Suppressor macrophage (primary cell): ENCODE measurements around the gene NCF1.
"Not testable (repeated sequence)": the region's sequence is repeated elsewhere in the genome, so short reads cannot be mapped to it uniquely, and the experiment has no call there.

Experiments used
- DNase-seq, 4 experiments: peaks; one replicate each; pipeline ENCODE4 v3.0.0-alpha.2; 2020 to 2022
- total RNA-seq, 17 experiments: gene quantifications; one replicate each; lab custom pipeline; 2026; ENCODE audit warnings: mixed read lengths in 6 of 17, inconsistent platforms in 3 of 17; lab: John Stamatoyannopoulos, UW

The NCF1 gene
- total RNA-seq, result 3.7 to 340 (median 23.9) reads per million in 17 experiments

DNA sequence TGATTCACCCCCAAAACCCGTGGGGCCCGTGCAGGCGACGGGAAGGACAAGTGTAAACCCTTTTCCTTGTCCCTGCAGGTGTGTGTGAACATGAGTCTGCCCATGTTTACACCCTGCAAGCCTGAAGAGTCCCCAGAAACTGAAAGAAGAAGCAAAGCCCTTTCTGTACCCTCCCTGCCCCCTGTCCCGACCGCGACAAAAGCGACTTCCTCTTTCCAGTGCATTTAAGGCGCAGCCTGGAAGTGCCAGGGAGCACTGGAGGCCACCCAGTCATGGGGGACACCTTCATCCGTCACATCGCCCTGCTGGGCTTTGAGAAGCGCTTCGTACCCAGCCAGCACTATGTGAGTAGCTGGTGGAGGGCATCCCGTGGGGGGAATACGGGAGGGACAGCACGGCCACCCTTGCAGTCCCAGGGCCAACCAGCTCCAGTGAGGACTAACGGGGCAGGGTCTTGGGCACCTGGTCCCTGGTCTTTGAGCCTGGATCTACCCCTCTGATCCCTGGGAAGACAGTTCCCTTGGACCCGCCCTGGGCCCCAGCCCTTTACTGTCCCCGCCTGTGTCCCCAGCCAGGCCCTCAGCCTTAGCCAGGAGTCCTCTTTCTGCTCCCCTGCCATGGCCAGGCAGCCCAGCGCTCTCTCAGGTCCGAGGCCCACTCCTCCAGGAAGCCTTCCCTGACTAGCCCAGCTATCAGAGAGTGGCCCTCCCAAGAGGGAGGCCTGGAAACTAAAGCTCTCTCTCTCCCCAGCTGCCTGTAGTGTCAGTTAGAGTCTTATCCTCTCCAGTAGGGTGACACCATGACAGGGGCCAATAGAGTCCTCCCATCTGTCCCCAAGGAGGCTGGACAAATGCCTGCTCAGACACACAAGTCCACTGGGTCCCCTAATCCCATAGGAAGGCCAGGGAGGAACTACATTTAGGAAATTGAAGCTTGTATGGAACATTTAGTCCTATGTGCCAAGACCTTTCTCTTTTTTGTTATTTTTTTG lies at the start of gene NCF1:
TSS of gene NCF1 (plus strand) at position 252 of the 991 bp plus-strand sequence. CDS start at position 273, 21 bp downstream.
- not testable (repeated sequence) for DNase-seq

GRCh38 chr7:74725840-74726239 lies 48.0 kb upstream of the NCF1 start:
- DNase-seq, result no peak

DNA sequence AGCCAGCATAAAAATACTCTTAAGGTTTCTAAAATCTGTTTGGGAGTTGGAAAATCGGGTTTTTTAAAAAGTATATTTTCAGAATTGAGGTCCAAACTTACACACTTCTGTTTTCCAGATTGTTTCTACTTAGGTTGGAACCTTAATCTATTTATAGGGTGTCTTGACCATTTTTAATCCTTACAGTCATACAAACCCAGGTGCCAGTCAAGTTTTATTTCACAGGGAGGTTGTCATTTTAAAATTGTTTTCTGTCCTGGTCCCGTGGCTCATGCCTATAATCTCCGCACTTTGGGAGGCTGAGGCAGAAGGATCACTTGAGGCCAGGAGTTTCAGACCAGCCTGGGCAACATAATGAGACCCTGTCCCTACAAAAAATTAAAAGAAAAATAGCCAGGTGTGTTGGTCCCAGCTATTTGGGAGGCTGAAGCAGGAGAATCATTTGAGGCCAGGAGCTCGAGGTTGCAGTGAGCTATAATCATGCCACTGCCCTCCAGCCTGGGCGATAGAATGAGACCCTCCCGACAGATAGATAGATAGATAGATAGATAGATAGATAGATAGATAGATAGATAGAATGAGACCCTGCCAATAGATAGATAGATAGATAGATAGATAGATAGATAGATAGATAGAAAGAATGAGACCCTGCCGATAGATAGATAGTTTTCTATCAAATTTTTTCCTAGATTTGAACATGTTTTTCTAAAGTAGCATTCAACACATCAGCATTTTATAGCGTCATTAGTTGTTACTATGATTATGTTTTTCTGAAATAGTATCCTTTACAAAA lies 47.3 kb upstream of the NCF1 start:
- no peak for DNase-seq

DNA sequence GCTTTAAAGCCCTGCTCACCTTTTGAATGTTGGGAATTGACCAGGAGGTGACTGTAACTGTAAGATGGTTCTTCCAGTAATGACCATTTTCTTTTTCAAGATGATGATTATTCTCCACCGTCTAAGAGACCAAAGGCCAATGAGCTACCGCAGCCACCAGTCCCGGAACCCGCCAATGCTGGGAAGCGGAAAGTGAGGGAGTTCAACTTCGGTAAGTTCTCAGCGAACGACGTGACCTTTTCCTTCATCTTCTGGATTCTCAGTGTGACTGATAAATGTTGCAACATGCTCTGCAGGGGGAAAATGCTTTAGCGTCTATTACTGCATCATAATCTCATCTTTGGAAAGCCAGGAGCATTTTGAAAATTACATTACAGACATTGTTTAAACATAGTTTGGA lies 45.1 kb upstream of the NCF1 start:
- DNase-seq, result not testable (repeated sequence)

DNA sequence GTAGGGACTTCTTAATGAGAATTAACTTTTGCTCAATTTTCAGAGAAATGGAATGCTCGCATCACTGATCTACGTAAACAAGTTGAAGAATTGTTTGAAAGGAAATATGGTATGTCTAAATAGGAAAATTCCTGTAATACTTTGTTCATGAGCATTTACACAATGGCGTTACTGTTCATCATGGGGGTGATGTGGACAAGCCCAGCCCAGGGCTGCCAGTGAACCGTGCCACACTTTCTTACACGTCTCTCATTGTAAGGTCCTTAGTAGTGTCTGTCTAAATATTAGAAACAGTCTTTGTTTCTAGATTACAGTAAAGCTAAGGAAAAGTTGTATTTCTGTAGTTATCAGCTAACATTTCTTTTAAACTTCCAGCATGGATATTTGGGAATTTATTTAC lies 43.6 kb upstream of the NCF1 start:
- DNase-seq, result not testable (repeated sequence)

GRCh38 chr7:74739974-74740703 lies 33.7 kb upstream of the NCF1 start:
- not testable (repeated sequence) for DNase-seq

- not testable (repeated sequence) for DNase-seq
Observed at GRCh38 chr7:74743936-74744557, 29.8 kb upstream of the NCF1 start.

DNA sequence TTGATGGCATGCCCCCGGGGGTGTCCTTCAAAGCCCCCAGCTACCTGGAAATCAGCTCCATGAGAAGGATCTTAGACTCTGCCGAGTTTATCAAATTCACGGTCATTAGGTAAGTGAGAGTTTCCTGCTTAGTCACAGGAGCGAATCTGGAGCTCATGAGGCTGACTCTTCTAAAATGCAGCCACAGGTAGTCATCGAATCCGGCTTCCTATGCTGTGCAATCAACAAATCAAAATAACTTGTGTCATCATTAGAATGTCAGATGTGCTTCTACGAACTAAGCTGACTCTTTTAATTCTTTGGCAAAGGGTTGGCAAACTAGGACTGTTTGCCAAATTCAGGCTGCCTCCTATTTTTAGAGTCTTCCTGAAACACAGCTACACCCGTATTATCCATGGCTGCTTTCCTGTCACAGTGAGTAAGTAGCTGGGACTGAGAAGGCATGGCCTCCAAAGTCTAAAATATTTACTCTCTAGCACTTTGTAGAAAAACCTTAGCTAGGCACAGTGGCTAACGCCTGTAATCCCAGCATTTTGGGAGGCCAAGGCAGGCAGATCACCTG lies 19.8 kb upstream of the NCF1 start:
- DNase-seq, result not testable (repeated sequence)

- not testable (repeated sequence) for DNase-seq
Observed at GRCh38 chr7:74756673-74757072, 17.1 kb upstream of the NCF1 start.

DNA sequence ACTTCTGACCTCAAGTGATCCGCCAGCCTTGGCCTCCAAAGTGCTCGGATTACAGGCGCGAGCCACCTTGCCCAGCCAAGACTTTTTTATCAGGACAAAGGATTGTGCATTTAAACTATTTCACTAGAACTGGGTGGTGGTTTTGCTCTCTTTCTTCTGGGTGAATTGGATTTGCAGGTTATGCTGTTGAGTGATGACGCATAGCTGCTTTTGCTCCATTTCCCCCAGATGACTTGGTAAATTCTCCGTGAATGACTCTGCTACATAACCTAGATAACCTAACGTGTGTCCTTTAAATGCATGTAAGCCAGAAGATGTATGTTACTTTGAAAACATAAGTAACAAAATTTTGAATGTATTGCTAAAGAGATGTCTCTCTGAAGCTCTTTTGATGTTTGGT lies 15.5 kb upstream of the NCF1 start:
- DNase-seq, result not testable (repeated sequence)

DNA sequence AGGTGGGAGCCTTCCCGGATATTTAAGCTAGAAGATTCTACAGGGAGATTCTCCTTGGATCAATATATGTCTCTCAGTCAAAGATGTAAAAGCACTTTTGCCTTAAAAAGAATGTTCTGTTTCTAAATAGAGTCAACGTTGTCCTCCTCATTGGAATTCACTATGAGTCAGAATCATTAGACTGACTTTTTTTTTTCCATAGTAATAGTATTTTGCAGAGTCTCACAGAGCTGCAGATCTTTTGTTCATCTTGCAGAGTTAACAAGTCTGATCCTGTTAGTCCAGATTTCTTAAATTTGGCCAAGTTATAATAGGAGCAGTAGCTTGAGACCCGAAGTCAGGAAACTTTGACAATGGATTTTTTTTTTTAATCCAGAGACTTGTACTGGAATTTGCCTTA lies 14.8 kb upstream of the NCF1 start:
- not testable (repeated sequence) for DNase-seq

DNA sequence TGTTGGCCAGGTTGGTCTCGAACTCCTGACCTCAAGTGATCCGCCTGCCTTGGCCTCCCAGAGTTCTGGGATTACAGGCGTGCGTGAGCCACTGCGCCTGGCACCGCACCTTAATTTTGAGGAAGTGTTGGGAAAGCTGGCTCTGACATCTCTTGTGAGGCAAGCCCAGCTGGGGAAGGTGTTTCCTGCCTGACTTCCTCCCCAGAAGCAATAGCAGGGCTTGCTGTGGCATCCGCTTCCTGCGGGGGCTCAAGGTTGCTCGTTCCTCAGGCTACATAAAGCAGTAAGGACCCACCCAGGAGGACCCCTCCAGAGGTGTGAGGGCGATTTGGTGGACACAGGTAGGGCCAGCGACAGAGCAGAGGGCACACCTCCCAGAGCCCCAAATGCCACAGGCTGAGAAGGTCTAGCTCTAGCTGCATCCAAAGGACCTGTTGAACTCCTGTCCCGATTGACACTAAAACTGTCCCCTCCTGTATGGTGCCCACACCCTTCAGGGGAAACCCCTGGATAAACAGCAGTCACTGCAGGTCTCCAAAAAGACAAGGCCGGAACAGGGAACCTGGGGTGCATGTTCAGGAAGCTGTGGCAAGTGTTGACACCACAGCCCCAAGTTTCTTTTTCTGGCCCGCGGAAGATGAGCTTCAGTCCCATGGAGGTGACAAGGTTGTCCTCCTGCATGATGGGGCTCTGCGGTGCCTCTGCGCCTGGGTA lies 8.4 kb upstream of the NCF1 start:
- DNase-seq, result not testable (repeated sequence)

DNA sequence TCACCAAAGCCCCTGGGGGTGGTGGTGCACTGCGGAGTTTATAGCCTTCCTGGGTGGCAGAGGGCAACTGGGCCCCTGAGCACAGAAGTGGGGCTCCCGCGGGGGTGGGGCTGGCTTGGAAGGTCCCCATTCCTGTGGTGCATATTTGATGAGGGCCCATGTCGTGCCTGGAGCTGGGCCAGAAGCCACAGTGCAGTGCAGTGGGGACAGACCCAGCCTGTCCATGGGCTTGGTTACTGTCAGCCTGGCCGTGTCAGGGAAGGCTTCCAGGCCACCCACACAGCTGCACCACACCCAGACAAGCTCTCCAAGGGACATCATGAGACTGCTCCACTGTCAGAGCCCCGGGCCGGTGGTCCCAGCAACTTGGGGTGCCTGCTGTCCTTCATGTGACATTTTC lies 7.3 kb upstream of the NCF1 start:
- DNase-seq, result not testable (repeated sequence)

DNA sequence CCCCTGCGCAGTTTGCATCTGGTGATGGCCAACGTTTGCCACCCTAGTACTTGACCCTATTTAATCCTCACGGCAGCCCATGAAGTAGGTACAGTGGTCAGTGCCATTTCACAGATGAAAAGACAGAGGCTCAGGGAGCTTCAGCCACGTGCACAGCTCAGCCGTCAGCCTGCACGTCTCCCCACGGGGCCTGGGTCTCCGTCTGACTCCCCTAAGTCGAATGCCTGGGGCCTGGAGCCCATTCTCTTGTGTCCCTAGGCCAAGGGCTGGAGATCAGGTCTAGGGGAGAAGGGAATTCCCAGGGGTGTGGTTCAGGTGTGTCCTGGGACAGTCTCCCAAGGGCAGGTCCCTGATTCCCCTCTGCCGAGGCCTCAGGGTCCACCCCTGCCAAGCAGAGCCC lies 6.8 kb upstream of the NCF1 start:
- not testable (repeated sequence) for DNase-seq

DNA sequence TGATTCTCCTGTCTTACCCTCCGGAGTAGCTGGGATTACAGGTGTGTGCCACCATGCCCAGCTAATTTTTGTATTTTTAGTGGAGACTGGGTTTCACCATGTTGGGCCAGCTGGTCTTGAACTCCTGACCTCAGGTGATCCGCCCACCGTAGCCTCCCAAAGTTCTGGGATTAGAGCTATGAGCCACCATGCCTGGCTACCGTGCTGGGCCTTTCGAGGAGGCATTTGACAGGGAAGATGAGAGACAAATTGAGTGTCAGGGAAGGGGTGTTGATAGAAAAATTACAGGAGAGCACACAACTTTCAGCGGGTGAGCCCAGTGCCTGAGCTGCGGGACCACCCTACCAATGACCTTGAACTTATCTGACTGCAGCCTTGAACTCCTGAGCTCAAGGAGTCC lies 3.7 kb upstream of the NCF1 start:
- DNase-seq, result not testable (repeated sequence)

DNA sequence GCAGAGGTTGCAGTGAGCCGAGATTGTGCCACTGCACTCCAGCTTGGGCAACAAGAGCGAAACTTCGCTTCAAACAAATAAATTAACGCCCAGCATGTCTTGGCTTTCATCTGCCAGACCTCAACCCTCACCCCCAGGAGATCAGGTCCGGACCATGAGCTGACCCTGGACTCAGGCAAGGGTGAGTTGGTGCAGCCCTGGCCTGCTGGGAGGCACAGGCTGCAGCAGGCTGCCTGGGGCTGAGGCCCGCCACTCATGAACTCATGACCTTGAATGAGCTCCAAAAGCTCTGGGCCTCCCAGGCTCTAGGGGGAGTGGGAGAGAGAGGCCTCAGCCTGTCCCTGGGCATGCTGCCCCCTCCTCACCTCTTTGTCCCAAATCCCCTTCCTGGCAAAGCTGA lies 1.7 kb upstream of the NCF1 start:
- peak in 3 of 4 experiments; percentile 0 to 4 (median 1) for DNase-seq

DNA sequence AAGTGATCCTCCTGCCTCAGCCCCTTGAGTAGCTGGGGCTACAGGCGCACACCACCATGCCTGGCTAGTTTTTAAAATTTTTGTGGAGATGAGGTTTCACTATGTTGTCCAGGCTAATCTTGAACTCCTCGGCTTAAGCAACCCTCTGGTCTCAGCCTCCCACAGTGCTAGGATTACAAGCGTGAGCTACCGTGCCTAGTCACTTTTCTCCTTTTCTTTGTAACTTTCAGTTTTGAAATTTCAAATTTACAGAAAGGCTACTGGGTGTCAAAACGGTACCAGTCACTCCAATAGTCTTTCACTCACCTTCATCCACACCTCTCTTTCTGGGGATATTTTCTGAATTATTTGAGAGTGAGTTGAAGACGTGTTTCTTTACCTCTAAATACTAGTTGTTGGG lies 1.3 kb downstream of the NCF1 start:
- not testable (repeated sequence) for DNase-seq

GRCh38 chr7:74779053-74779452 lies 5.2 kb downstream of the NCF1 start:
- not testable (repeated sequence) for DNase-seq

DNA sequence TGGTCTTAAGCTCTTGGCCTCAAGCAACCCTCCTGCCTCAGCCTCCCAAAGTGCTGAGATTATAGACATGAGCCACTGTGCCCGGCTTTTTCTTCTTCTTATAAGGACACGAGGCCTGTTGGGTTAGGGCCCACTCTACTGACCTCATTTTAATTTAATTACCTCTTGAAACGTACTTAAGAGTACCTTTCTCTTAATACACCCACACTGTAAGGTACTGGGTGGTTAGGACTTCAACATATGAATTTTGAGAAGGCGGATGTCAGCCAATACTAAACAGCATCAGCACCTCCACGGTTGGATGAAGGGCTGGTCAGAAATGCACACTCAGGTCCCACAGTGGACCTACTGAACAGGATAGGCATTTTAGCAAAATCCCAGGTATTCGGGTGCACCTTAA lies 7.9 kb downstream of the NCF1 start:
- not testable (repeated sequence) for DNase-seq

GRCh38 chr7:74783595-74783994 lies 9.8 kb downstream of the NCF1 start:
- DNase-seq, result not testable (repeated sequence)
